ENCODE data around the gene CLIC6. TPM values are rescaled to one million over a fixed set of nuclear protein-coding genes. Genes with fewer than 3 reads are reported as not detected.
"Not testable (repeated sequence)": the region's sequence is repeated elsewhere in the genome, so short reads cannot be mapped to it uniquely, and the experiment has no call there.

Gene CLIC6
- total RNA-seq, 2 donors from 2014 or later, result 5.1 to 7.0 TPM

- no peak for TF ChIP-seq CTCF (IDR thresholded peaks at IDR 0.05)
- Histone ChIP-seq H3K9me3 (peaks cover 0 to 4% of the 10 kb centered on the region in 2 donors), H3K36me3 (no peaks in the 10 kb centered on the region), H3K4me3 (no peak overlapping the region), H3K4me1 (peaks cover 0 to 21% of the 10 kb centered on the region in 2 donors), H3K27ac (no peak overlapping the region), H3K27me3 (no peaks in the 10 kb centered on the region)
- DNase-seq (ENCODE audit: low spot score), result no peak
Observed at GRCh38 chr21:34667761-34668160, 1.0 kb upstream of the CLIC6 start.

DNA sequence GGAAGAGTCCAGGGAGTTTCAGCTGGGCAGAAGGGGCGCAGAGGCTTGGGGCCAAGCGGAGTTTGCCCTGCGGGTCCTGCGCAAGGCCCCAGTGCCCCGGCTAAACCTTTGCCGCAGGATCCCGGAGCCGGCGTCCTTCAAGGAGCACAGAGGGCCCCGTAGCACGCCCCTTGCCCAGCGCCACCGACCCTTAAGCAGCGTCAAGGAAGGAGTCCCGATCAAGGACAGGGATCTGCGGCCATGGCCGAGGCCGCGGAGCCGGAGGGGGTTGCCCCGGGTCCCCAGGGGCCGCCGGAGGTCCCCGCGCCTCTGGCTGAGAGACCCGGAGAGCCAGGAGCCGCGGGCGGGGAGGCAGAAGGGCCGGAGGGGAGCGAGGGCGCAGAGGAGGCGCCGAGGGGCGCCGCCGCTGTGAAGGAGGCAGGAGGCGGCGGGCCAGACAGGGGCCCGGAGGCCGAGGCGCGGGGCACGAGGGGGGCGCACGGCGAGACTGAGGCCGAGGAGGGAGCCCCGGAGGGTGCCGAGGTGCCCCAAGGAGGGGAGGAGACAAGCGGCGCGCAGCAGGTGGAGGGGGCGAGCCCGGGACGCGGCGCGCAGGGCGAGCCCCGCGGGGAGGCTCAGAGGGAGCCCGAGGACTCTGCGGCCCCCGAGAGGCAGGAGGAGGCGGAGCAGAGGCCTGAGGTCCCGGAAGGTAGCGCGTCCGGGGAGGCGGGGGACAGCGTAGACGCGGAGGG lies 520 bp downstream of the CLIC6 start:
- Histone ChIP-seq H3K4me1 (peaks cover 0 to 21% of the 10 kb centered on the region in 2 donors), H3K27me3 (no peaks in the 10 kb centered on the region), H3K36me3 (no peaks in the 10 kb centered on the region), H3K9me3 (no peaks in the 10 kb centered on the region), H3K4me3 (peak overlapping the region; percentile 54 to 62), H3K27ac (peak overlapping the region; percentile 35 to 40)
- no peak for DNase-seq (ENCODE audit: low spot score)
- no peak for TF ChIP-seq CTCF (IDR thresholded peaks at IDR 0.05)

GRCh38 chr21:34669880-34670219 lies 1.1 kb downstream of the CLIC6 start:
- H3K27ac ChIP-seq, result peak overlapping the region; percentile 35 to 40

DNA sequence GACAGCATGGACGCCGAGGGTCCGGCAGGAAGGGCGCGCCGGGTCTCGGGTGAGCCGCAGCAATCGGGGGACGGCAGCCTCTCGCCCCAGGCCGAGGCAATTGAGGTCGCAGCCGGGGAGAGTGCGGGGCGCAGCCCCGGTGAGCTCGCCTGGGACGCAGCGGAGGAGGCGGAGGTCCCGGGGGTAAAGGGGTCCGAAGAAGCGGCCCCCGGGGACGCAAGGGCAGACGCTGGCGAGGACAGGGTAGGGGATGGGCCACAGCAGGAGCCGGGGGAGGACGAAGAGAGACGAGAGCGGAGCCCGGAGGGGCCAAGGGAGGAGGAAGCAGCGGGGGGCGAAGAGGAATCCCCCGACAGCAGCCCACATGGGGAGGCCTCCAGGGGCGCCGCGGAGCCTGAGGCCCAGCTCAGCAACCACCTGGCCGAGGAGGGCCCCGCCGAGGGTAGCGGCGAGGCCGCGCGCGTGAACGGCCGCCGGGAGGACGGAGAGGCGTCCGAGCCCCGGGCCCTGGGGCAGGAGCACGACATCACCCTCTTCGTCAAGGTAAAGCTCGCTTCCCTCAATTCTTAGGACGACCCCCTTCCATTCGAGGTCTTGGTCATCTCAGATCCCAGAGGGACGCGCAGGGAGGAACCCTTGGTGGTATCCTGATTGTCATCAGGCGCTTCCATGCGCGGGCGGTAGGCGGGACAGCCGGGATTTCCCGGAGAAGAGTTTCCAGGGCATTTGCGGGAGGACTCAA lies 1.6 kb downstream of the CLIC6 start:
- Histone ChIP-seq H3K4me3 (peak overlapping the region; percentile 54 to 62), H3K4me1 (peaks cover 0 to 21% of the 10 kb centered on the region in 2 donors), H3K27me3 (no peaks in the 10 kb centered on the region), H3K9me3 (no peaks in the 10 kb centered on the region), H3K36me3 (no peaks in the 10 kb centered on the region), H3K27ac (peak overlapping the region; percentile 35 to 40)
- TF ChIP-seq CTCF (IDR thresholded peaks at IDR 0.05), result no peak
- no peak for DNase-seq (ENCODE audit: low spot score)

More at GRCh38 chr21:34669880-34670219, 1.1 kb downstream of the CLIC6 start:
- not testable (repeated sequence) for H3K9me3 ChIP-seq; DNase-seq (ENCODE audit: low spot score); H3K27me3 ChIP-seq; H3K36me3 ChIP-seq
- H3K4me1 ChIP-seq, result peaks cover 0 to 21% of the 10 kb centered on the region in 2 donors
- peak overlapping the region; percentile 54 to 62 for H3K4me3 ChIP-seq

- no peak for DNase-seq (ENCODE audit: low spot score)
- Histone ChIP-seq H3K9me3 (no peaks in the 10 kb centered on the region), H3K27ac (no peak overlapping the region), H3K4me1 (peaks cover 0 to 21% of the 10 kb centered on the region in 2 donors), H3K27me3 (no peaks in the 10 kb centered on the region), H3K36me3 (no peaks in the 10 kb centered on the region), H3K4me3 (peak overlapping the region; percentile 54 to 62)
- TF ChIP-seq CTCF (IDR thresholded peaks at IDR 0.05), result no peak
Observed at GRCh38 chr21:34670962-34671348, 2.2 kb downstream of the CLIC6 start.

DNA sequence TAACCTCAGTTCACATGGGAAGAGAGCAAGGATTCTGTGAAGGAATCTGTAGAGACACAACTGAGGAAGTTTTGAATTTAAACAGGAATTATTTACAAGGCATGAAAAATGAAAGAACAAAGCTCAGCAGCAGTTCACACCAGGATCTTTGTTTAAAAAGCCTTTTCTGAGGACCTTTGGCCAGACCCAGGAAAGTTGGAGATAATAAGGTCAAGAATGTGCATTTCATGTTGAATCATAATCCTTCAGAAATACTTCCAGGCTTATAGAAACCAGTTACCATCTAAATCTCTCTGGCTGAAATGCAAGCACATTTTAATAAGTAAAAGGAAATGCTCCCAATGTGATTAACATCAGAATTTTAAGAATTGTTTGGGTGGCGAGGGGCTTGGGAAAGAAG lies 2.7 kb downstream of the CLIC6 start:
- no peak for TF ChIP-seq CTCF (IDR thresholded peaks at IDR 0.05)
- no peak for DNase-seq (ENCODE audit: low spot score)
- no peaks in the 10 kb centered on the region for H3K27me3 ChIP-seq
- no peaks in the 10 kb centered on the region for H3K9me3 ChIP-seq
- no peak overlapping the region for H3K27ac ChIP-seq
- no peak overlapping the region for H3K4me3 ChIP-seq
- H3K4me1 ChIP-seq, result peaks cover 0 to 21% of the 10 kb centered on the region in 2 donors
- no peaks in the 10 kb centered on the region for H3K36me3 ChIP-seq
